GM13977 (cell line): ENCODE results near the gene NSG1.

ENCODE experiments used
- DNase-seq: peaks from one replicate; pipeline ENCODE4 v3.0.0; 2012; ENCODE audit warnings: low spot score
- in situ Hi-C: fragments of 300-500 bp; cut with MboI; formaldehyde crosslinking; loops from one replicate; pipeline ENCODE4 v1.12.0; 2022; ENCODE audit warnings: low sequenced_read_pairs, low pct_unique_long_range_greater_than_20kb, mixed read lengths, inconsistent platforms; ENCODE audit not compliant: unreplicated experiment
- TF ChIP-seq, protein P1 (sequence below): IDR thresholded peaks from 2 replicates; pipeline ENCODE4 v1.5.1; 2012; ENCODE audit warnings: mild to moderate bottlenecking, control low read depth; ENCODE audit not compliant: insufficient read depth; ENCODE audit errors: extremely low read depth, missing control alignments

NSG1 gene

DNA sequence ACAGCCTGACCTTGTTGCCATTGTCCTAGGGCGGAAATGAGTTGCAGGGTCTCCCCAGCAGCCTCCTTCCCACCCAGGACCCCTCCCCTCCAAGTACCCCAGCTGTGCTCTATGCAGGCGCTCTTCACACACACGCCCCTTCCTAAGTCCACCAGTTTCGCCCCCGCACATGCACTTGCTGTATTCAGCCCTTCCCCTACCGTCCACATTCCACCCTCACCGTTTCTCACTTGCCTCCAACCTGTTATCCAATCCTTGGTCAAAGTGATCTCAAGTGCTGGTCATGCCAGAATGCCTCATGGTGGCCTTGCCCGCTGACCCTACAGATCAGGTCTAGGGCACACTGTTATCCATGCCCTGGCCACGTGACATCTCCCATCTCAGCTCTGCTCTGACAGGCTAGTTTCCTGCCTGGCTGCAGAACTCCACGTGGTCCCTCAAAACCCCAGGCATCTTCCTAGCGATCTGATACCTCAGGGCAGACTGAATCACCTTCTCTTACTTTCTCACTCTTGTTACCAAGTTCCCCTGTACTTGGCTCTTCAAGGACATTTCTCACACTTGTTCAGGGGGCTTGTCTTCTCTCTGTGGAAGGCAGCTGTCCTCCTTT, 39.7 kb downstream of the NSG1 start:
- in situ Hi-C loops = no loop called here
- TF ChIP-seq, protein P1, sequence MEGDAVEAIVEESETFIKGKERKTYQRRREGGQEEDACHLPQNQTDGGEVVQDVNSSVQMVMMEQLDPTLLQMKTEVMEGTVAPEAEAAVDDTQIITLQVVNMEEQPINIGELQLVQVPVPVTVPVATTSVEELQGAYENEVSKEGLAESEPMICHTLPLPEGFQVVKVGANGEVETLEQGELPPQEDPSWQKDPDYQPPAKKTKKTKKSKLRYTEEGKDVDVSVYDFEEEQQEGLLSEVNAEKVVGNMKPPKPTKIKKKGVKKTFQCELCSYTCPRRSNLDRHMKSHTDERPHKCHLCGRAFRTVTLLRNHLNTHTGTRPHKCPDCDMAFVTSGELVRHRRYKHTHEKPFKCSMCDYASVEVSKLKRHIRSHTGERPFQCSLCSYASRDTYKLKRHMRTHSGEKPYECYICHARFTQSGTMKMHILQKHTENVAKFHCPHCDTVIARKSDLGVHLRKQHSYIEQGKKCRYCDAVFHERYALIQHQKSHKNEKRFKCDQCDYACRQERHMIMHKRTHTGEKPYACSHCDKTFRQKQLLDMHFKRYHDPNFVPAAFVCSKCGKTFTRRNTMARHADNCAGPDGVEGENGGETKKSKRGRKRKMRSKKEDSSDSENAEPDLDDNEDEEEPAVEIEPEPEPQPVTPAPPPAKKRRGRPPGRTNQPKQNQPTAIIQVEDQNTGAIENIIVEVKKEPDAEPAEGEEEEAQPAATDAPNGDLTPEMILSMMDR = no peak
- no peak for DNase-seq

DNA sequence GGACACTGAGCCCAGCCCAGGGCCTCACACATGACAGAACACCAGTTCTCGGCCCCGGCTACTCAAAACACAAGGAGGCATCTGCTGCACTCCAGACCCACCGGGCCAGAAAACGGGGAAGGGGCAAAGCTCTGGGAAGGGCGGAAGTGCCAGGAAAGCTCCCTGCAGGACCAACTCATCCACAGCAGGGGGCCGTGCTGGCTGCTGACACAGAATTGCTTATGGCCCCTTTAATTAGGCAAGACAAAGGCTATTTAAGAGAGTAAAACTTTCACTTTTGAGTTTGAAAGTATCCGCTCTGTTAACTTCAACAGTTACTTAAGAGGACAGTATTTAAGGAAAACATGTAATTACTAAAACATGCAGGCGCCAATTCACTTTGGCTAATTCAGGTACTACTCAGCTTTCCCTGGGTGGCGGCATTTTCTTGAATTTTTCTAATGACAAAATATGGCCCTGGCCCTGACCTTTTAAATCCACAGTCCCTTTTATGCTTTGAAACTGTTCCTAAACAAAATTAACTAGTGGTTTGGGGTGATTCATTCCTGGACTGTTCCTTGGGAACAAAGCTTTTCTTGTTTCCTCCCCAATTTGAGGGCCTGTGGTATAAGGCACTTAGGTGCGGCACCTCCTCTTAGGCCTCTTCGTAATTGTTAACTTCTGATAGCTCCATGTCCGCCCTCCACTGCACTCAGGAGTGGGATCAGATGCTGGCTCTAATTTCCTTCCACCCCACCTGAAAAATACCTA, 40.4 kb downstream of the NSG1 start:
- TF ChIP-seq, protein P1 = no peak
- no peak for DNase-seq
- in situ Hi-C loops = no loop called here

DNA sequence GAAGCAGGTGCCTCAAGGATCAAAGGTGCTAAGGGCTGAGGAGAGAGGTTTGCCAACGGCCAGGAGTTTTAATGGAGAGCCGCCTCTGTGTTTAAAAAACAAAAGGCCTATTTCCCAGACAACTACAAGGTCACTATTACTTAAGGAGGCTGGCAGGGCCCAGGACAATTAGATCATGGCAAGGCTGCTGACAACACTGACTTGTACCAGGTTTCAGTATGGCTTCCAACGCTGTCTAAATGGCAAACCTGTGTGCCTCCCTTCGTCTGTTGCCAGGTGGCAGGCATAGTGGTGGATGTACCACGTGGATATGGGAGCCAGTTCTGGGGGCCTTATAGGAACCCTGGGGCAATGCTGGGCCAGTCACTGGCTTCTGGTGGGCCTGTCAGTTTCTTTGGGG, 41.0 kb downstream of the NSG1 start:
- DNase-seq = no peak
- in situ Hi-C loops = no loop called here
- TF ChIP-seq, protein P1 = no peak

DNA sequence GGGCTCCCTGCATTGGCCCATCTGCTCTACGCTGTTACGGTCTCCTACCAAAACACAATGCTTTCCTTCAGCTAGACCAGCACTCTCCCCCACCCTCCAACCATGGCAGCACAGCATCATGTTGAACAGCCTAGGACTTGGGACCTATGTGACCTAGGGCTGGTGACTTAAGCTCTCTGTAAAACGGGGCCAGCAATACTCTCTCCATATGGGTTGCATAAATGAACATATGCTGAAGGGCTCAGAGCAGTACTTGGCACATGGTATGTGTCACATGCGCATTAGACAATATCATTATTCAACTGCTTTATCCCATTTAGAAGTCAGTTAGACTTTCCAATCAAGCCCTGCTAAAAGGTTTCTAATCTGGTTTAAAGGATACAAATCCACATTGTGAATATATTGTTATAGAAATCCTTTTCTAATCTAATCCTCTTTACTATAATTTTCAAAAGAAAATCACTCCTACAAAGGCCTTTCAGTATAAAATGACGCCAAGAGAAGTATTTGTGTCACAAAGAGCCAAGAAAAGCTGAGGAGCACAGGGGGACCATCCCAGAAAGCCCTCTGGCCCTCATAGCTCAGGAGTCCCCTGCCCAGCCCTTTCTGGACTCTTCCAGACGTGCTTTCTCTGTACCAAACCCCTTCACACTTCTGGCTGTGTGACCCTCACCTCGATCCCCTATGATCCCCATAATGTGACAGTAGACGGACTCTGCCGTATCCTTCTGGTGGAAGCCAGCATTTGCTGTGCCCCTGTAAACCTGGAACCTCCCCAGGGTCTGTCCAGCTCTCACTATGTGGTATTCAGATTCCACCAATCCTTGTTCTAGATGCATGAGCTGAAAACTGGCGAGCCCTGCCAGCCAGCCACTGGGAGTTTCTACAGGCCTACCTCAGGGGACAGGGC, 42.3 kb downstream of the NSG1 start:
- TF ChIP-seq, protein P1 = no peak
- in situ Hi-C loops = no loop called here
- DNase-seq = no peak

DNA sequence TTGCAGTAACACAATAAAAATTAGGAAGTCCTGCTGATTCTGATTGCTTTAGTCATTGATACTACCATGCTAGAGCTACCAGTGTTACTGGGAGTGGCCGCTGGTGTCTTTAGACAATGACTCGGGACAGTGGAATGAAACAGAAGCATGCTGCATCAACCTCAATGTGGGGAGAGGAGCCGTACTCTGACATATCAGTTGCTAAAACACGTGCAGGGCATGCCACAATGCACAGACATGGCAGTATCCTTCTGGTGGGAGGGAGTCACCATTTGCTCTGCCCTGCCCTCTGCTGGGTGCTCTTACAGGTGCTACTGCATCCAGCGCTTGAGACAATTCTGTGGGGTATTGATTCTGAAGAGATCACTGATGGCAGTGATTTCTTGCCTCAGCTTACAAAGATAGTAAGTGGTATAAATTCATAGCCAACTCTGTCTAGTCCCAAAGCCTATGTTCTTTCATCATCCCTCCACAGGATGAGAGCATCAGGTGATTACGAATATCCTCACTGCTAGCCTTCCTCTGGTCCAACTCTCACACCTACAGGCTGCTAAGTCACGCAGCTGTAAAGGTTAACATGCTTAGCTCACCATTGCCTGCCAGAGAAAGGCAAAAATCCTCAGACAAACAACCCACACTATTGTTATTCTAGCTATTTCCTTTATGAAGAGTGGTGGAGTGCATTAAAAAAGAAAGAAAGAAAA, 43.7 kb downstream of the NSG1 start:
- DNase-seq = peak; percentile 67
- TF ChIP-seq, protein P1 = peak; percentile 64
- in situ Hi-C loops = no loop called here
